ENCODE measurements around the gene MYO1D.
A peak's percentile ranks its signal among the peaks of the same experiment; 100 is the strongest.
"Not testable (repeated sequence)": the region's sequence is repeated elsewhere in the genome, so short reads cannot be mapped to it uniquely, and the experiment has no call there.

The MYO1D gene

GRCh38 chr17:32876417-32877163 lies at the start of gene MYO1D:
MYO1D (minus strand) TSS chr17:32877124; CDS start chr17:32876872, 252 bp downstream.
- DNase-seq (ENCODE audit: low read depth): peak; percentile 72

GRCh38 chr17:32926183-32926582 lies 49.3 kb upstream of the MYO1D start:
- no peak for DNase-seq (ENCODE audit: low read depth)

- not testable (repeated sequence) for DNase-seq (ENCODE audit: low read depth)
Observed at GRCh38 chr17:32923905-32924304, 47.0 kb upstream of the MYO1D start.

- DNase-seq (ENCODE audit: low read depth): no peak
Observed at GRCh38 chr17:32921017-32921416, 44.1 kb upstream of the MYO1D start.

GRCh38 chr17:32920293-32920692 lies 43.4 kb upstream of the MYO1D start:
- no peak for DNase-seq (ENCODE audit: low read depth)

- not testable (repeated sequence) for DNase-seq (ENCODE audit: low read depth)
Observed at GRCh38 chr17:32919876-32920275, 43.0 kb upstream of the MYO1D start.

- no peak for DNase-seq (ENCODE audit: low read depth)
Observed at GRCh38 chr17:32917842-32918241, 40.9 kb upstream of the MYO1D start.

GRCh38 chr17:32917081-32917480 lies 40.2 kb upstream of the MYO1D start:
- DNase-seq (ENCODE audit: low read depth): no peak

GRCh38 chr17:32916134-32916533 lies 39.2 kb upstream of the MYO1D start:
- DNase-seq (ENCODE audit: low read depth): no peak

GRCh38 chr17:32915245-32915644 lies 38.3 kb upstream of the MYO1D start:
- no peak for DNase-seq (ENCODE audit: low read depth)

GRCh38 chr17:32914181-32914580 lies 37.3 kb upstream of the MYO1D start:
- peak; percentile 37 for DNase-seq (ENCODE audit: low read depth)

- DNase-seq (ENCODE audit: low read depth): no peak
Observed at GRCh38 chr17:32913593-32913992, 36.7 kb upstream of the MYO1D start.

- DNase-seq (ENCODE audit: low read depth): no peak
Observed at GRCh38 chr17:32912218-32912897, 35.4 kb upstream of the MYO1D start.

GRCh38 chr17:32910769-32911168 lies 33.8 kb upstream of the MYO1D start:
- DNase-seq (ENCODE audit: low read depth): no peak

- peak; percentile 41 for DNase-seq (ENCODE audit: low read depth)
Observed at GRCh38 chr17:32909787-32910369, 33.0 kb upstream of the MYO1D start.

GRCh38 chr17:32907583-32907982 lies 30.7 kb upstream of the MYO1D start:
- no peak for DNase-seq (ENCODE audit: low read depth)

- no peak for DNase-seq (ENCODE audit: low read depth)
Observed at GRCh38 chr17:32904891-32905290, 28.0 kb upstream of the MYO1D start.

GRCh38 chr17:32903774-32904673 lies 27.1 kb upstream of the MYO1D start:
- no peak for DNase-seq (ENCODE audit: low read depth)

GRCh38 chr17:32901743-32902142 lies 24.8 kb upstream of the MYO1D start:
- no peak for DNase-seq (ENCODE audit: low read depth)

- DNase-seq (ENCODE audit: low read depth): no peak
Observed at GRCh38 chr17:32899236-32900013, 22.5 kb upstream of the MYO1D start.

- no peak for DNase-seq (ENCODE audit: low read depth)
Observed at GRCh38 chr17:32896647-32897258, 19.8 kb upstream of the MYO1D start.
